T47D (cell line): ENCODE results near the gene PCYT1B.
A peak's percentile ranks its signal among the peaks of the same experiment; 100 is the strongest.

Experiments used
- DNase-seq, 2 experiments: peaks; one replicate each; pipeline versions ENCODE4 v3.0.0 to v3.0.0-alpha.2; 2011 to 2012; ENCODE audit warnings: low read depth in 1 of 2, low spot score in 1 of 2
- JUND ChIP-seq: IDR thresholded peaks from 2 replicates; pipeline ENCODE4 v1.6.1; 2012; ENCODE audit warnings: low read depth
- in situ Hi-C: cut with HindIII; loops from 2 replicates; pipeline ENCODE4 v1.10.0; 2016; ENCODE audit warnings: low sequenced_read_pairs, low pct_unique_long_range_greater_than_20kb

PCYT1B gene

GRCh38 chrX:24542756-24543155, 104.4 kb downstream of the PCYT1B start:
- TF ChIP-seq JUND: no peak
- no peak for DNase-seq
- in situ Hi-C loops: no loop called here

- no peak for DNase-seq
- no peak for TF ChIP-seq JUND
- in situ Hi-C loops: no loop called here
These were observed 110.6 kb downstream of the PCYT1B start for GRCh38 chrX:24536551-24536950.

- TF ChIP-seq JUND: no peak
- DNase-seq: no peak
- in situ Hi-C loops: no loop called here
These were observed 118.5 kb downstream of the PCYT1B start for GRCh38 chrX:24528605-24529004.

GRCh38 chrX:24526616-24527015, 120.5 kb downstream of the PCYT1B start:
- in situ Hi-C loops: no loop called here
- DNase-seq: no peak
- no peak for TF ChIP-seq JUND

GRCh38 chrX:24525455-24525854, 121.7 kb downstream of the PCYT1B start:
- in situ Hi-C loops: no loop called here
- TF ChIP-seq JUND: no peak
- no peak for DNase-seq

- TF ChIP-seq JUND: no peak
- DNase-seq: no peak
- in situ Hi-C loops: no loop called here
These were observed 126.7 kb downstream of the PCYT1B start for GRCh38 chrX:24520472-24520871.

GRCh38 chrX:24515447-24515846, 131.7 kb downstream of the PCYT1B start:
- DNase-seq: peak; percentile 8 to 37
- in situ Hi-C loops: no loop called here
- TF ChIP-seq JUND: no peak

- TF ChIP-seq JUND: no peak
- in situ Hi-C loops: no loop called here
- DNase-seq: no peak
These were observed 133.7 kb downstream of the PCYT1B start for GRCh38 chrX:24513416-24513815.

- DNase-seq: no peak
- in situ Hi-C loops: no loop called here
- TF ChIP-seq JUND: no peak
These were observed 138.8 kb downstream of the PCYT1B start for GRCh38 chrX:24508375-24508774.
